ENCODE results near the gene OSBP.

OSBP gene

DNA sequence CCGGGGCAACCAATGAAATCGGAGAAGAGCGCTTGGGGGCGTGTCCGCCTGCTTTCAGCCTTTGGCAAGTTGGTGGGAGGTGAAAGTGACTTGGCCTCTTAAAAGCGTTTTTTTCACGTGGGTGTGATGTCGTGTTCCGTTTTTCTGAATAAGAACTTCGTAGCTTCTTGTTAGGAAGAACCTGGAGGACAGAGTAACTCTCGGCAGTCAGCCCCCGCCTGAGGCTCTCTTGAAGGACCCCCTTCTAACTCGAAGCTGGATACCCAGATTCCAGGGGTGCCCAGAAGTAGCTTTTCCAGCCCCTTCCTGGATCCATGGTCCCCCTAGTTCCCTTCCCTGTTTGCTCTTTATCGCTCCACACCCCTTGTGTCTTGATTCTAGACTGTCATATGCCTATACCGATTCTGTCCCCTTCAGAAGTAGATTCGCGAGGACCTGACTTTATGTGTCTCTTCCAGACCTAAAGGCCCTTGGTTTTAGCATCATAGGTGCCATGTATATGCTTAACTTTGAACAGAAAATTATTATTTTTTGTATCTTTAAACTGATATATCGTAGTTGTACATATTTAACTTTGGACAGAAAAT lies 915 bp upstream of the OSBP start:
- Histone ChIP-seq H3K27ac (peak overlapping the region; percentile 78 to 93), H3K4me3 (peak overlapping the region; percentile 68)
- no peak for DNase-seq (ENCODE audit: low spot score)
- TF ChIP-seq, protein P1, sequence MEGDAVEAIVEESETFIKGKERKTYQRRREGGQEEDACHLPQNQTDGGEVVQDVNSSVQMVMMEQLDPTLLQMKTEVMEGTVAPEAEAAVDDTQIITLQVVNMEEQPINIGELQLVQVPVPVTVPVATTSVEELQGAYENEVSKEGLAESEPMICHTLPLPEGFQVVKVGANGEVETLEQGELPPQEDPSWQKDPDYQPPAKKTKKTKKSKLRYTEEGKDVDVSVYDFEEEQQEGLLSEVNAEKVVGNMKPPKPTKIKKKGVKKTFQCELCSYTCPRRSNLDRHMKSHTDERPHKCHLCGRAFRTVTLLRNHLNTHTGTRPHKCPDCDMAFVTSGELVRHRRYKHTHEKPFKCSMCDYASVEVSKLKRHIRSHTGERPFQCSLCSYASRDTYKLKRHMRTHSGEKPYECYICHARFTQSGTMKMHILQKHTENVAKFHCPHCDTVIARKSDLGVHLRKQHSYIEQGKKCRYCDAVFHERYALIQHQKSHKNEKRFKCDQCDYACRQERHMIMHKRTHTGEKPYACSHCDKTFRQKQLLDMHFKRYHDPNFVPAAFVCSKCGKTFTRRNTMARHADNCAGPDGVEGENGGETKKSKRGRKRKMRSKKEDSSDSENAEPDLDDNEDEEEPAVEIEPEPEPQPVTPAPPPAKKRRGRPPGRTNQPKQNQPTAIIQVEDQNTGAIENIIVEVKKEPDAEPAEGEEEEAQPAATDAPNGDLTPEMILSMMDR (IDR thresholded peaks at IDR 0.05), result no peak

DNA sequence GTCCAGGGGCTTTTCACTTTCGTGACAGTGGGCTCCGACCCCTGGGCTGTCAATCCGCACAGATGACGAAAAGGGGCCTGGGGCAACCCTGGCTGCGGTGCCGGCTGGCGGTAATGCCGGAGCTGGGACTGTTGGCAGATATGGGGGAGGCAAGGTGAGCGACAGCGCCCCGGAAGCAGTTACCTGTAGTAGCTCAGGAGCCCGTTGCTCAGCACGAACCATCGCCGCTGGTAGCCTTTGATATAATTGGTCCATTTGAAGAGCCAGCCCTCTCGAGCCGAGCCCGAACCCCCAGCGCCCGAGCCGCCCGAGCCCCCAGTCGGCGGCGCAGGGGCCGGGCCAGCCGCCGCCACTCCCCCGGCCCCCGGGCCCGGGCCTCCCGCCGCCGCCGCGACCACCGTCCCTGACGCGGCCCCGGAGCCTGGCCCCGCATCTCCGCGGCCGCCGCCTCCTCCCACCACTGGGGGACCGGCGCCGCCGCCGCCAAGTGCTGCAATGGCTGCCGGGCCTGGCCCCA lies 396 bp downstream of the OSBP start:
- H3K4me3 ChIP-seq, result peak overlapping the region; percentile 77
- peak overlapping the region; percentile 86 to 94 for H3K27ac ChIP-seq
- DNase-seq (ENCODE audit: low spot score), result peak; percentile 75
- TF ChIP-seq, protein P1 (IDR thresholded peaks at IDR 0.05), result no peak

DNA sequence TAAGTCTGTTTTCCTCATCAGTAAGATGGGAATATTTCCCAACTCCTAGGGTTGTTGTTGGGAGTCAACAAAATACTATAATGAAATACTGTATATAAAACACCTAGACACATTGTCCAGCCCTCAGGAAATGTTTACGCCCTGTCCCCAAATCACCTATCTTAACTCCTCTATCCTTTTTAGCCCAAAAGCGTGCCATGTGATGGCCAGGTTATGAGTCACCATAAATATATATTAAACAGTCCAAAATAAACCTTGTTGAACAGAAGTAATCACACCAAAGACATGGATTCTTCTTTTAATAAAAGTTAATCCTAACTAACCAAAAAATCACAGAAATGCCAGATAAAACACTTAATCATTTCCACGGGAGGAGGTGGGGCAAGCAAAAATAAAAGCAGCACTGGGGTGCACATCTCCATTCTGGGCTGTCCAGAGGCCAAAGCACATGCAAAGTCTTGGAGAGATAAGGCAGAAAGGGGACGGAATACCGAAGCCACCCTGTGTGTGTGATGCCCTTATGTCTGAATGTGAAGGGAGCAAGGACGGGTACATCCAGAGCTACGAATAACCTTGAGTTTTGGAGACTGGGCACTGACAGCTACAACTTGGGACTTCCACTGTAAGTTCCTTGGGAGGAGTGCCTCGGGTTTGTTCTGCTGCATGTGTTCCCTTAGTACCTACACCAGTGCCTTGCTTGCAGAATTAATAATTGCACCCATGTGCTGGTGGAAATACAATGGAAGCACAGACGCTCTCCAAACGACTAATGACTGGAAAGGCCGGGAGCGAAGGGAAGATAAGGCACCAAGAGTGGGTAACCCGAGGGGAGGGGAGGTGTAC lies 1.1 kb downstream of the OSBP start:
- TF ChIP-seq, protein P1 (IDR thresholded peaks at IDR 0.05), result no peak
- no peak for DNase-seq (ENCODE audit: low spot score)
- Histone ChIP-seq H3K27ac (peak overlapping the region; percentile 86 to 94), H3K4me3 (peak overlapping the region; percentile 77)

DNA sequence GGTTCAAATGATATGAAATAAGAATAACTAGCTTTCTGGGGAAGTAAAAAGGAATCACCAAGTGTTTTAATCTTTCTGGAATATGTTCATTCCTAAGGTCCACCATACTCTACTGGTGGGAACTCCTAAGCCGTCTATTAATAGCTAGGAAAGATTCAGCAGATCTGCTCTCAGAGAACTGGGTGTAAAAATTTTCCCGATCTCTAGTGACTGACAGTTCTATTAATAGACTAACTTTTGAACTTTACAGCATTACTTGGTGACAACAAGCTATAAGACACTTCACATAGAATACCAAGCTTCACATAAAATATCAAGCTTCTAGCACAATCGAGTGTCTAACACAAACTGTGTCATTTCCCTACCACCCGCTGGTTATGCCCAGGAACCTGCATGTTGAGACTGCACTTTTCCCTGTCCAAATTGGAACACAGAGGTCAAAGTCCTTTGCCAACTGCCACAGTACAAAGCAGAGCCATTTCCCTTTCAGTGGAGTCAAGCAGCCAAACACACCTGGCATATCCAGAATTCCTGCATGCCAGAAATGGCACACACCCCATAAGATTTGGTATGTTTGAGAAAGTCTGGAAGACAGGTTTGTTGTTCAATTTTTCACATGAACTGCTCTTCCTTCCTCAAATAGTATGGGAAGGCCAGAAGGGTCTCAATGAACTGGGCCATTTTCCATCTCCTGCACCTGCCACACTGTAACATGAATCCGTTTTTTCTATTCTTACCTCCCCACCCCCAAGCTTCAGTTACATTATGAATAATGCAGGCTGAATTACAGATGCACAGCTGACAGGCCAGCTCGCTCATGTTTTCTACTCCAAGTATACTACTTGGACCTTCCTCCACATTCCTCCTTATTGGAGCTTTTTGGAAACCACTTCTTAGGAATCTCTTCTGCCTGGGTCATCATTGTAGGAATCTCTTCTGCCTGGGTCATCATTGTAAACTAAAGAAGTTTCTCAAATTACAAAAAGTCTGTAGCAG lies 3.7 kb downstream of the OSBP start:
- peak overlapping the region; percentile 13 for H3K4me3 ChIP-seq
- no peak for DNase-seq (ENCODE audit: low spot score)
- peak overlapping the region; percentile 23 to 39 for H3K27ac ChIP-seq
- TF ChIP-seq, protein P1 (IDR thresholded peaks at IDR 0.05), result no peak

DNA sequence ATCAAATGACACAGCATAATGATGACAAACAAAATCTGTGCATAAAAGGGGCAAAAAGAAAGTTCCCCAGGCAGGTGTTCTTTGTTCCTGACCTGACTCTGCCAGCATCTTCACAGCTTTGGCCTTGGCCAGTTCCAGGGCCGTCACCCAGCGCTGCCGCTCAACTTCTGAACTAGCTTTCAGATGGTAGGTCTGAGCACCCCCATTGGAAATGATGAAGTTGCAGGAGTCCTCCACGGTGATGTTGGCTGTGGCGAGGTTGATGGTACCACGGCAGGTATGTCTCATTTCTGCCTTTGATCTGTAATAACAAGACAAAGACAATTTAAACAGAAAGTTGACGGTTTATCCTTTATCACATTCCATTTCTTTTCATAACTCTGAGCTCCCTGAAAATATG lies 5.3 kb downstream of the OSBP start:
- H3K4me3 ChIP-seq, result no peak overlapping the region
- DNase-seq (ENCODE audit: low spot score), result no peak
- TF ChIP-seq, protein P1 (IDR thresholded peaks at IDR 0.05), result no peak
- H3K27ac ChIP-seq, result no peak overlapping the region

DNA sequence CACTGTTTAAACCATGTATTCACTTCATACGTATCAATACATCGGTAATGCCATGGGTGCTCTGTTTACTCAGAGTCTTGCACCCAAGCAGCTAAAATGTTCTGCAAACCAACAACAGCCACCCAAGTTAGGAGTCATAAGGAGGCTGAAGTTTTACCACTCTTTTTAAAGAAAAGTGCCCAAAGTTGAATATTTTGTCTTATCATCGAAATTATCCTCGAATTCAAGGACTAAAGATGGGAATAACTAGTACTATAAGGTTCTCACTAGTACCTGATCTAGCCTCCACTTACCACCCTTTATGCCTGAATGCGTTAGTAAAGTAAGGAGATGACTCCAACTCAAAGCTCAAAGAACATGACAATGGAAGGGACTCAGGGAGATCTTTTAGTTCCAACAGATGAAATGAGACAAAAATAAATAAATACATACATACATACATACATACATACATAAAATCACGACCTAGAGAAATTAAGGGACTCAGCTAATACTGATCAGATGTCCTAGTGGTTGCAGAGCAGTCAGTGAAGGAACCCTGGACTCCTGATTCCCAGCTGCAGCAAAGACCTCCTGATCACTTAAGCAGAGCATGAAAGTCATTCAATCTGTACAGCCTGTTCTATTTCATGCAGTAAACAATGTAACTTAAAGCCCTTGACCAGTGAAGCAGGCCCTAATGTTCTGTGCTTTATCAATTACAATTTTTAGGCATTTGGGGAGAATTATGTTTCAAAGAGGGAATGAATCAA lies 7.7 kb downstream of the OSBP start:
- TF ChIP-seq, protein P1 (IDR thresholded peaks at IDR 0.05), result no peak
- no peak overlapping the region for H3K4me3 ChIP-seq
- DNase-seq (ENCODE audit: low spot score), result no peak
- H3K27ac ChIP-seq, result no peak overlapping the region
